ENCODE results near the gene TECPR2.

GRCh38 chr14:102510616-102511520 lies 148.1 kb downstream of the TECPR2 start:
- TF ChIP-seq MYC (IDR thresholded peaks at IDR 0.05; ENCODE audit: low read depth, low read length): no peak
- no peak for TF ChIP-seq CTCF (IDR thresholded peaks at IDR 0.05; ENCODE audit: low read depth, low read length)
- TF ChIP-seq POLR2A (IDR thresholded peaks at IDR 0.05; ENCODE audit: extremely low read depth, insufficient read length): no peak
